Nephron (organoid): Measurements from ENCODE around the gene ZNF445.
"Not testable (repeated sequence)": the region's sequence is repeated elsewhere in the genome, so short reads cannot be mapped to it uniquely, and the experiment has no call there.

ENCODE experiments used
- H3K27ac Mint-ChIP-seq, 3 experiments: 2 replicates each; pipeline ENCODE4 v1.8.0; 2020; ENCODE audit warnings: mixed read lengths in 3 of 3, mild to moderate bottlenecking in 2 of 3, moderate library complexity in 1 of 3
- H3K27me3 Mint-ChIP-seq: 2 replicates; pipeline ENCODE4 v1.8.0; 2021; ENCODE audit warnings: low read depth, mild to moderate bottlenecking, moderate library complexity, mixed read lengths
- H3K36me3 Mint-ChIP-seq: 2 replicates; pipeline ENCODE4 v1.8.0; 2020; ENCODE audit warnings: low read depth, mixed read lengths
- H3K4me1 Mint-ChIP-seq: 2 replicates; pipeline ENCODE4 v1.8.0; 2020; ENCODE audit warnings: mixed read lengths
- H3K4me3 Mint-ChIP-seq, 3 experiments: 2 replicates each; pipeline ENCODE4 v1.8.0; 2020; ENCODE audit warnings: mild to moderate bottlenecking in 3 of 3, mixed read lengths in 3 of 3, moderate library complexity in 2 of 3
- H3K9me3 Mint-ChIP-seq: 2 replicates; pipeline ENCODE4 v1.8.0; 2020; ENCODE audit warnings: mixed read lengths
- TF ChIP-seq, protein P1 (sequence below), 3 experiments: fragments of 200-600 bp; sonication (generic); IDR thresholded peaks; one replicate each; pipeline ENCODE4 v1.5.0; 2021; ENCODE audit warnings: antibody characterized with exemption in 3 of 3; ENCODE audit not compliant: unreplicated experiment in 3 of 3

The ZNF445 gene

DNA sequence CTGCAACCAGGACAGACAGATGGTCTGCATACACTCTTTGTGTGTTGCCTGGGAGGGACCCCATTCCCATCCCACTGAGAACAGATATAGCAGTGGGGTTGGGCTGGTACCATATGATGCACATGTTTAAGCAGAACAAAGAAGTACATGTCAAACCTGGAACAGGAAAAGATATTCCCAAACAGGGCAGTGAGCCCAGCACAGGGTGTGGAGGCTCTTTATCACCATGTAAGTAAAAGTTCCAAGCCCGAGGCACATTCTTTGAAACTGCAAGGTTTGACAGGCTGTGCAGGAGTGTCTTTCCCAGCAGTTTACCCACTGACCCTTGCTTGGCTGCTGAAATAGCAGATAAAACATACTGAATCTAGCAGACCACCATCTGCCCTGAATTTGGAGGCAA lies 5.3 kb upstream of the ZNF445 start:
- Mint-ChIP-seq H3K27ac (no peak overlapping the region), H3K4me3 (no peak overlapping the region), H3K4me1 (peaks cover 2% of the 10 kb centered on the region), H3K27me3 (no peaks in the 10 kb centered on the region), H3K9me3 (peaks cover 19% of the 10 kb centered on the region), H3K36me3 (peaks cover 22% of the 10 kb centered on the region)
- TF ChIP-seq, protein P1, sequence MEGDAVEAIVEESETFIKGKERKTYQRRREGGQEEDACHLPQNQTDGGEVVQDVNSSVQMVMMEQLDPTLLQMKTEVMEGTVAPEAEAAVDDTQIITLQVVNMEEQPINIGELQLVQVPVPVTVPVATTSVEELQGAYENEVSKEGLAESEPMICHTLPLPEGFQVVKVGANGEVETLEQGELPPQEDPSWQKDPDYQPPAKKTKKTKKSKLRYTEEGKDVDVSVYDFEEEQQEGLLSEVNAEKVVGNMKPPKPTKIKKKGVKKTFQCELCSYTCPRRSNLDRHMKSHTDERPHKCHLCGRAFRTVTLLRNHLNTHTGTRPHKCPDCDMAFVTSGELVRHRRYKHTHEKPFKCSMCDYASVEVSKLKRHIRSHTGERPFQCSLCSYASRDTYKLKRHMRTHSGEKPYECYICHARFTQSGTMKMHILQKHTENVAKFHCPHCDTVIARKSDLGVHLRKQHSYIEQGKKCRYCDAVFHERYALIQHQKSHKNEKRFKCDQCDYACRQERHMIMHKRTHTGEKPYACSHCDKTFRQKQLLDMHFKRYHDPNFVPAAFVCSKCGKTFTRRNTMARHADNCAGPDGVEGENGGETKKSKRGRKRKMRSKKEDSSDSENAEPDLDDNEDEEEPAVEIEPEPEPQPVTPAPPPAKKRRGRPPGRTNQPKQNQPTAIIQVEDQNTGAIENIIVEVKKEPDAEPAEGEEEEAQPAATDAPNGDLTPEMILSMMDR (IDR thresholded peaks at IDR 0.05; ENCODE audit: unreplicated experiment in 3 of 3): no peak

DNA sequence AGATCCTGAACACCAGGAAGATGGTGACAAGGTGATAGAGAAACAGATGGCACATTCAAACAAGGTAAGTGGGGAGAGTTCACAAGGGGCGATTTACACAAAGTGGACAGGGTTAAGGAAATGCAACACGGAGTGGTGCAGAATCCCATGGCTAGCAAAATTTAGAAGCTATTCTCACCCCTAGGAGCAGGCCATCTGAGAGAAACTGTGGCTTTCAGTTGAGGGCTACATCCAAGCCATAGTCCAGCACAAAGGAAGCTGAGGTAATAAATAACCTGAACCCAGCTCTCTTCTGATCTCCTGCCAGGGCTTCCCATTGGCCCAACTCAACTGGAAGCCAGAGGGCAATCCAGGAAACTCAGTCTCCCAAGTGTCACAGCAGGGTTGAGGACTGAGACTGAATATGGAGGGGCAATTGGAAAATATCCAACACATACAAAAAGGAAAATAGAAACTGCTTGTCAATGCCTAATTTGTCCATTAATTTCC lies 1.2 kb upstream of the ZNF445 start:
- TF ChIP-seq, protein P1 (IDR thresholded peaks at IDR 0.05; ENCODE audit: unreplicated experiment in 3 of 3): no peak
- H3K9me3 Mint-ChIP-seq: no peaks in the 10 kb centered on the region
- no peaks in the 10 kb centered on the region for H3K36me3 Mint-ChIP-seq
- H3K27me3 Mint-ChIP-seq: no peaks in the 10 kb centered on the region
- H3K4me3 Mint-ChIP-seq: peak overlapping the region; percentile 97 to 99 (median 99)
- peak overlapping the region; percentile 95 to 99 (median 95) for H3K27ac Mint-ChIP-seq
- peaks cover 17% of the 10 kb centered on the region for H3K4me1 Mint-ChIP-seq

DNA sequence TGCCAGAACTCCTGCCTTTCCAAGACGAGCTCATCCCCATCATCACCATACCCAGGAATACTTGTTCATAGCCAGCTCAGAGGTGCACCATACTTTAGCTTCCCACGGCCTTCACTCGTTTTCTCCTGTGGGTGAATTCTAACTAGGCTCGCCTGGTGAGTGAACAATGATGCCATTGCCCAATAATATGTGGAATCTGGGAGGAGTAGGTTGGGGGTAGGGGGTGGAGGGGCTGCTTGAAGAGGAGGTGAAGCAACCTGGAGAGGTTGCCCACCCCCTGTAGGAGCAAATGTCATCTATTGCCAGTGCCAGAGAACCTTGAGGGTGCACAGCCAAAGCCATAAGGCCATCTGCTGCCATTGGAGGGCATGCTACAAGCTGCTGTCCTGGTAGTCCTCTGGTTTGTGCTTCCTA lies 592 bp upstream of the ZNF445 start:
- Mint-ChIP-seq H3K27me3 (no peaks in the 10 kb centered on the region), H3K4me3 (peak overlapping the region; percentile 97 to 99 (median 99)), H3K36me3 (no peaks in the 10 kb centered on the region), H3K27ac (peak overlapping the region; percentile 95 to 99 (median 95)), H3K4me1 (peaks cover 20% of the 10 kb centered on the region), H3K9me3 (no peaks in the 10 kb centered on the region)
- TF ChIP-seq, protein P1 (IDR thresholded peaks at IDR 0.05; ENCODE audit: unreplicated experiment in 3 of 3): no peak

DNA sequence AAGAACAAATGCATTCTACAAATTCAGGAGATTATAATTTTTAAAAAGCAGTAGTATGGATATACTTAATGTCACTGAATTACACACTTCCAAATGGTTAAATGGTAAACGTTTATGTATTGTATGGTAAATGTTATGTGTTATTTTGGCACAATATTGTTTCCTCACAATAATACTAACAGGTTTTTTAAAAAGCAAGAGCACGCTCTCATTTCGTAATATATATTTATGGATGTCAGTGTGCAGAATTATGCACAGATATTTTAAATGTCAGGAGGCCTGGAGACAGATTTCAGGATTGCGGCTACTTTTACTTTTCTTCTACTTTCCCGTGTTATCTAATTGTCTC lies 533 bp downstream of the ZNF445 start:
- Mint-ChIP-seq H3K36me3 (peaks cover under 1% of the 10 kb centered on the region), H3K4me3 (peak overlapping the region; percentile 87 to 94 (median 88)), H3K4me1 (peaks cover 30% of the 10 kb centered on the region), H3K27ac (peak overlapping the region; percentile 54 to 95 (median 80)), H3K9me3 (no peaks in the 10 kb centered on the region), H3K27me3 (no peaks in the 10 kb centered on the region)
- TF ChIP-seq, protein P1 (IDR thresholded peaks at IDR 0.05; ENCODE audit: unreplicated experiment in 3 of 3): no peak

DNA sequence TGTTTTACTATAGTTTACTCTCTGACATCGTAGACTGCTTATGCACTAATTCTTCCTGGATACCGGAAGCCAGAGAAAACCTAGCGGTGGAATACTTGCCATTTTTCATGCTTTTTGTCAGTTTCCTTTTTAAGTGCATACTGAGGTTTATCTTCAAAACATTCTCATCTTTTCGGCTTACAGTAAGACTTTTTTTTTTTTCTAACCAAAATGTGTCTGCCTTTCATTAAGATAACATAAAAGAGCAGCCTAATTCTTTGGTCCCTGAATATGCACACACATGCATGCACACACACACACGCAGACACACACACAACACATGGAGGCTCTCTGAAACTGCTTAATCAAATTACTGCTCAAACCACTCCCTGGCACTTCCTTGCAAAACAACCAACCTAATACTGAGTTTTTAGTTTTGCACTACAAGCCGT lies 1.3 kb downstream of the ZNF445 start:
- H3K36me3 Mint-ChIP-seq: peaks cover 7% of the 10 kb centered on the region
- H3K4me3 Mint-ChIP-seq: peak overlapping the region; percentile 87 to 94 (median 88)
- TF ChIP-seq, protein P1 (IDR thresholded peaks at IDR 0.05; ENCODE audit: unreplicated experiment in 3 of 3): no peak
- no peaks in the 10 kb centered on the region for H3K9me3 Mint-ChIP-seq
- peak overlapping the region; percentile 54 to 95 (median 80) for H3K27ac Mint-ChIP-seq
- H3K27me3 Mint-ChIP-seq: no peaks in the 10 kb centered on the region
- peaks cover 38% of the 10 kb centered on the region for H3K4me1 Mint-ChIP-seq

DNA sequence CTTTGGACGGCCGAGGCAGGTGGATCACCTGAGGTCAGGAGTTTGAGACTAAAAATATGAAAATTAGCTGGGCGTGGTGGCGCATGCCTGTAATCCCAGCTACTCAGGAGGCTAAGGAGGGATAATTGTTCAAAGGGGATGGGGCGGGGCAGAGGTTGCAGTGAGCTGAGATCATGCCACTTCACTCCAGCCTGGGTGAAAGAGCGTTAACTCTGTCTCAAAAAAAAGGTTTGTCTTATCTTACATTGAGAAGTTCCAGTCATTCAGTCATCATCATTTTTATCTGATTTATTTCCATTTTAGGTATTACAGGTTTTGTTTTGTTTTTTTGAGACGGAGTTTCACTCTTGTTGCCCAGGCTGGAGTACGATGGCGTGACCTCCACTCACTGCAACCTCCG lies 2.6 kb downstream of the ZNF445 start:
- H3K9me3 Mint-ChIP-seq, H3K27ac Mint-ChIP-seq, H3K27me3 Mint-ChIP-seq: not testable (repeated sequence)
- Mint-ChIP-seq H3K4me1 (peaks cover 46% of the 10 kb centered on the region), H3K36me3 (peaks cover 15% of the 10 kb centered on the region), H3K4me3 (peak overlapping the region; percentile 69 to 73 (median 70))
